ENCODE measurements around the gene PEAK1. TPM values are rescaled to one million over a fixed set of nuclear protein-coding genes. Genes with fewer than 3 reads are reported as not detected.
"Not testable (repeated sequence)": the region's sequence is repeated elsewhere in the genome, so short reads cannot be mapped to it uniquely, and the experiment has no call there.

PEAK1 gene
- total RNA-seq, 2 donors from 2014 or later, result 25.4 to 38.4 TPM

- no peaks in the 10 kb centered on the region for H3K36me3 ChIP-seq (ENCODE audit: control insufficient read depth, insufficient read depth, low read length)
- Mint-ChIP-seq H3K9me3 (peaks cover 9% of the 10 kb centered on the region), H3K4me1 (peaks cover 3% of the 10 kb centered on the region), H3K27ac (no peak overlapping the region), H3K27me3 (ENCODE audit: insufficient read depth) (no peaks in the 10 kb centered on the region), H3K4me3 (no peak overlapping the region), H3K36me3 (ENCODE audit: low read depth) (no peaks in the 10 kb centered on the region)
- H3K9me3 ChIP-seq (ENCODE audit: control insufficient read depth, low read length), result no peaks in the 10 kb centered on the region
- H3K4me3 ChIP-seq (ENCODE audit: low read length), result no peak overlapping the region
- no peak overlapping the region for H3K27ac ChIP-seq (ENCODE audit: low read depth, low read length)
- TF ChIP-seq CTCF (conservative IDR thresholded peaks at IDR 0.05), result no peak
- no peak overlapping the region for H3K9ac ChIP-seq (ENCODE audit: extremely low read depth, low read length, poor library complexity, severe bottlenecking)
- H3K27me3 ChIP-seq (ENCODE audit: control insufficient read depth, insufficient read depth, low read length, poor library complexity, severe bottlenecking), result no peaks in the 10 kb centered on the region
- DNase-seq, result no peak
- H3K4me1 ChIP-seq (ENCODE audit: control insufficient read depth, insufficient read depth, low read length), result no peaks in the 10 kb centered on the region
- WGBS, 2 experiments (ENCODE audit: insufficient coverage in 1 of 2, insufficient read length in 1 of 2), result 93% methylated on average over 3 to 4 of the region's 4 CpGs
These were observed 10.4 kb downstream of the PEAK1 start for GRCh38 chr15:77409259-77410156.

GRCh38 chr15:77406846-77407245 is 13.1 kb downstream of the PEAK1 start:
- H3K27ac Mint-ChIP-seq, result no peak overlapping the region
- no peaks in the 10 kb centered on the region for H3K36me3 Mint-ChIP-seq (ENCODE audit: low read depth)
- H3K4me1 Mint-ChIP-seq, result peaks cover 4% of the 10 kb centered on the region
- DNase-seq, result no peak
- Histone ChIP-seq H3K4me1 (ENCODE audit: control insufficient read depth, insufficient read depth, low read length) (no peaks in the 10 kb centered on the region), H3K9ac (ENCODE audit: extremely low read depth, low read length, poor library complexity, severe bottlenecking) (no peak overlapping the region), H3K9me3 (ENCODE audit: control insufficient read depth, low read length) (no peaks in the 10 kb centered on the region), H3K27ac (ENCODE audit: low read depth, low read length) (no peak overlapping the region), H3K27me3 (ENCODE audit: control insufficient read depth, insufficient read depth, low read length, poor library complexity, severe bottlenecking) (no peaks in the 10 kb centered on the region), H3K36me3 (ENCODE audit: control insufficient read depth, insufficient read depth, low read length) (no peaks in the 10 kb centered on the region), H3K4me3 (ENCODE audit: low read length) (no peak overlapping the region)
- TF ChIP-seq CTCF (conservative IDR thresholded peaks at IDR 0.05), result no peak
- WGBS, 2 experiments (ENCODE audit: insufficient coverage in 1 of 2, insufficient read length in 1 of 2), result 95 to 96% methylated on average over 4 of the region's 4 CpGs
- H3K9me3 Mint-ChIP-seq, result peaks cover 9% of the 10 kb centered on the region
- no peak overlapping the region for H3K4me3 Mint-ChIP-seq
- H3K27me3 Mint-ChIP-seq (ENCODE audit: insufficient read depth), result no peaks in the 10 kb centered on the region

- WGBS, 2 experiments (ENCODE audit: insufficient coverage in 1 of 2, insufficient read length in 1 of 2), result 93% methylated on average over 1 of the region's 1 CpG; no CpG with 5 or more reads in 1 of the 2 experiments
- DNase-seq; H3K4me1 ChIP-seq (ENCODE audit: control insufficient read depth, insufficient read depth, low read length); H3K9me3 ChIP-seq (ENCODE audit: control insufficient read depth, low read length); H3K9me3 Mint-ChIP-seq; H3K27me3 Mint-ChIP-seq (ENCODE audit: insufficient read depth); H3K4me3 ChIP-seq (ENCODE audit: low read length); H3K36me3 Mint-ChIP-seq (ENCODE audit: low read depth); H3K27me3 ChIP-seq (ENCODE audit: control insufficient read depth, insufficient read depth, low read length, poor library complexity, severe bottlenecking); H3K4me3 Mint-ChIP-seq; H3K9ac ChIP-seq (ENCODE audit: extremely low read depth, low read length, poor library complexity, severe bottlenecking); H3K4me1 Mint-ChIP-seq; H3K27ac ChIP-seq (ENCODE audit: low read depth, low read length); H3K36me3 ChIP-seq (ENCODE audit: control insufficient read depth, insufficient read depth, low read length); H3K27ac Mint-ChIP-seq: not testable (repeated sequence)
These were observed 13.6 kb downstream of the PEAK1 start for GRCh38 chr15:77406173-77406759.

Measured in endodermal cell (in vitro differentiated cells).